HEK293T (cell line): ENCODE results near the gene ADTRP.

ENCODE experiments used
- CTCF ChIA-PET: fragments of 350-600 bp; formaldehyde crosslinking; extraction: SDS; loops from one replicate; lab custom pipeline; 2021; ENCODE audit warnings: antibody characterized with exemption, inconsistent platforms; lab: Yijun Ruan, JAX
- POLR2A ChIA-PET: fragments of 350-600 bp; formaldehyde crosslinking; extraction: SDS; loops from one replicate; lab custom pipeline; 2020; ENCODE audit warnings: antibody characterized with exemption, inconsistent platforms; lab: Yijun Ruan, JAX
- DNase-seq: peaks from one replicate; pipeline ENCODE4 v3.0.0; 2012; ENCODE audit warnings: mixed read lengths; ENCODE audit errors: extremely low spot score
- ARNT ChIP-seq: fragments of 450-650 bp; IDR thresholded peaks from 2 replicates; pipeline ENCODE4 v1.6.1; 2017; ENCODE audit warnings: mild to moderate bottlenecking
- BHLHE40 ChIP-seq: fragments of 450-650 bp; IDR thresholded peaks from 2 replicates; pipeline ENCODE4 v1.6.1; 2016; ENCODE audit warnings: mild to moderate bottlenecking, moderate library complexity, borderline replicate concordance
- CTBP1 ChIP-seq: fragments of 450-650 bp; IDR thresholded peaks from 2 replicates; pipeline ENCODE4 v1.6.1; 2016; ENCODE audit warnings: borderline replicate concordance
- ELF4 ChIP-seq: fragments of 450-650 bp; IDR thresholded peaks from 2 replicates; pipeline ENCODE4 v1.6.1; 2017; ENCODE audit warnings: antibody characterized with exemption
- FOXA1 ChIP-seq: fragments of 450-650 bp; IDR thresholded peaks from 2 replicates; pipeline ENCODE4 v1.6.1; 2016; ENCODE audit warnings: mild to moderate bottlenecking
- FOXK2 ChIP-seq: fragments of 450-650 bp; IDR thresholded peaks from 2 replicates; pipeline ENCODE4 v1.6.1; 2016; ENCODE audit warnings: mild to moderate bottlenecking
- FOXM1 ChIP-seq: fragments of 450-650 bp; IDR thresholded peaks from 2 replicates; pipeline ENCODE4 v1.6.1; 2017; ENCODE audit warnings: mild to moderate bottlenecking, borderline replicate concordance
- HDGF ChIP-seq: fragments of 450-650 bp; IDR thresholded peaks from 2 replicates; pipeline ENCODE4 v1.6.1; 2017; ENCODE audit warnings: antibody characterized with exemption, borderline replicate concordance
- L3MBTL2 ChIP-seq: fragments of 450-650 bp; conservative IDR thresholded peaks from 2 replicates; pipeline ENCODE4 v1.6.1; 2016; ENCODE audit warnings: mild to moderate bottlenecking
- LEF1 ChIP-seq: fragments of 450-650 bp; IDR thresholded peaks from 2 replicates; pipeline ENCODE4 v1.6.1; 2017; ENCODE audit warnings: mild to moderate bottlenecking, borderline replicate concordance
- NFRKB ChIP-seq: fragments of 450-650 bp; IDR thresholded peaks from 2 replicates; pipeline ENCODE4 v1.6.1; 2016; ENCODE audit warnings: mild to moderate bottlenecking, moderate library complexity
- SP1 ChIP-seq: fragments of 450-650 bp; IDR thresholded peaks from 2 replicates; pipeline ENCODE4 v1.6.1; 2017
- SUZ12 ChIP-seq: fragments of 450-650 bp; IDR thresholded peaks from 2 replicates; pipeline ENCODE4 v1.6.1; 2016; ENCODE audit warnings: mild to moderate bottlenecking
- TARDBP ChIP-seq: fragments of 450-650 bp; IDR thresholded peaks from 2 replicates; pipeline ENCODE4 v1.6.1; 2016
- ZNF384 ChIP-seq: fragments of 450-650 bp; IDR thresholded peaks from 2 replicates; pipeline ENCODE4 v1.6.1; 2016
- TF ChIP-seq, protein P1 (sequence below): fragments of 450-650 bp; IDR thresholded peaks from 2 replicates; pipeline ENCODE4 v1.6.1; 2016

Gene ADTRP

DNA sequence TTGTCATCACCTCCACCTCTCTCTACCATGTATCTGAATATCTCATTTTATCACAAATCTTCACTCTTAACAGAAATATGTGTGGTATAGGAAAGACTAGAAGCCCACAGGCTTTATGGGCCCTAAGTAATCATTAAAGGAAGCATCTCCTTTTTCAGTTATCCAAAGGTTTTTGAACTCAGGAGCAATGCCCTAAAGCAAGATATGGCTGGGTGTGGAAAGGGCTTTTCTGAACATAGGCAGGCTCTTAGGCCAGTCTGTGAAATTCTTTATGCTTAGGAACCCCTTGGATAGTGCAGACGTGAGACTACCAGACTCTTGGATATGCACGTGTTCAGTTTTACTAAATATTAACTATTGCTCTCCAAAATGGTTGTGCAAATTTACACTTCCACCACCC is 99.5 kb downstream of the ADTRP start:
- ChIA-PET POLR2A (no interaction called here), CTCF (no interaction called here)
- DNase-seq: no peak
- TF ChIP-seq CTBP1 (no peak), ARNT (no peak), FOXM1 (no peak), TARDBP (no peak)

DNA sequence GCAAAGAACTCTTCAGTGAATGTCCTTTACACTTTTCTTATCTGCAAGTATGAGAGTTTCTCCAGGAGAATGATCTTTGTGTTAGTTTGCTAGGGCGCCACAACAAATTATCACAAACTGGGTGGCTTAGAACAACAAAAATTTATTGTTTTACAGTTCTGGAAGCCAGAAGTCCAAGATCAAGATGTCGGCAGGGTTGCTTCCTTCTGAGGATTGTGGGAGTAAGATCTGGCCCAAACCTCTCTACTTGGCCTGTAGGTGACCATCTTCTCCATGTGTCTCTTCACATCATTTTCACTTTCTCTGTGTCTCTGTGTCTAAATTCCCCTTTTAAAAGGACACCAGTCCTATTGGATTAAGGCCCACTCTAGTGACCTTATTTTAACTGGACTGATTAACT is 103.0 kb downstream of the ADTRP start:
- POLR2A ChIA-PET: no interaction called here
- no peak for TF ChIP-seq L3MBTL2
- TF ChIP-seq HDGF: no peak
- no peak for TF ChIP-seq CTBP1
- TF ChIP-seq FOXK2: no peak
- no peak for TF ChIP-seq TARDBP
- TF ChIP-seq, protein P1, sequence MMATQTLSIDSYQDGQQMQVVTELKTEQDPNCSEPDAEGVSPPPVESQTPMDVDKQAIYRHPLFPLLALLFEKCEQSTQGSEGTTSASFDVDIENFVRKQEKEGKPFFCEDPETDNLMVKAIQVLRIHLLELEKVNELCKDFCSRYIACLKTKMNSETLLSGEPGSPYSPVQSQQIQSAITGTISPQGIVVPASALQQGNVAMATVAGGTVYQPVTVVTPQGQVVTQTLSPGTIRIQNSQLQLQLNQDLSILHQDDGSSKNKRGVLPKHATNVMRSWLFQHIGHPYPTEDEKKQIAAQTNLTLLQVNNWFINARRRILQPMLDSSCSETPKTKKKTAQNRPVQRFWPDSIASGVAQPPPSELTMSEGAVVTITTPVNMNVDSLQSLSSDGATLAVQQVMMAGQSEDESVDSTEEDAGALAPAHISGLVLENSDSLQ: no peak
- TF ChIP-seq SP1: no peak
- TF ChIP-seq ARNT: no peak
- no peak for TF ChIP-seq FOXA1
- TF ChIP-seq BHLHE40: no peak
- TF ChIP-seq NFRKB: no peak
- CTCF ChIA-PET: no interaction called here
- DNase-seq: no peak

DNA sequence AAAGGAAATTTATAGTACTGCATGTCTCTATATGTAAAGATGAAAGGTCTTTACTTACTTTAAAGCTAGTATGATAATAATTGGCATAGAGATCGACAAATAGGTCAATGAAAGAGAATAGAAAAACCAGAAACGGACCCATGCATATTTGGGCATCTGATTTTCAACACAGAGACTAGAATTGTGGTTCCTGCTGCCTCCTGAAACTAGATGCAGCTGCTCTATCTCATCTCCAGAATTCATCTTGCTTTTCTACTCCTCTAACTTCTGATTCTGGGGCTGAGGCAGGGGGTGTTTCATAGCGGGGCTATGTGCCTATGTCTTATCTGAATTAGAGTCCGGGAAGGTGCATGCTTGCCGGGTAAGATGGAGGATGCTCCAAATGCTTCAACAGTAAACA is 105.9 kb downstream of the ADTRP start:
- no peak for TF ChIP-seq SP1
- no peak for TF ChIP-seq FOXK2
- TF ChIP-seq, protein P1: no peak
- TF ChIP-seq LEF1: no peak
- no peak for TF ChIP-seq NFRKB
- TF ChIP-seq TARDBP: no peak
- ChIA-PET POLR2A (no interaction called here), CTCF (no interaction called here)
- DNase-seq: no peak

DNA sequence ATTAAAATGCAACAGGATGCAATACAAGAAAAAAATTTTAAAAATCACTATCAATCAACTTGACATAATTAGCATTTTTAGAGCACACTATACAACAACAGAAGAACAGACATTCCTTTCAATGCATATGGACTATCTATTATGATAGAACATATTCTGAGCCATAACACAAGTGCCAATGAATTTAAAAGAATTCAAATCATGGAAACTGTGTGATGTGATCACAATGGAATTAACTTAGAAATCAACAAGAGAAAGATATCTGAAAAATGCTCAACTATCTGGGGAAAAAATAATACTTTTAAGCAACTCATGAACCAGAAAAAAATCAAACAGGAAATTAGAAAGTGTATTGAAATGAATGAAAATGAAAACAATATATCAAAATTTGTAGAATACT is 106.3 kb downstream of the ADTRP start:
- no peak for TF ChIP-seq HDGF
- no peak for TF ChIP-seq ELF4
- no peak for TF ChIP-seq CTBP1
- no peak for TF ChIP-seq SP1
- TF ChIP-seq L3MBTL2: no peak
- no peak for TF ChIP-seq FOXA1
- no peak for TF ChIP-seq NFRKB
- no peak for TF ChIP-seq TARDBP
- no peak for TF ChIP-seq BHLHE40
- TF ChIP-seq FOXM1: no peak
- no peak for TF ChIP-seq ARNT
- ChIA-PET POLR2A (no interaction called here), CTCF (no interaction called here)
- no peak for DNase-seq

DNA sequence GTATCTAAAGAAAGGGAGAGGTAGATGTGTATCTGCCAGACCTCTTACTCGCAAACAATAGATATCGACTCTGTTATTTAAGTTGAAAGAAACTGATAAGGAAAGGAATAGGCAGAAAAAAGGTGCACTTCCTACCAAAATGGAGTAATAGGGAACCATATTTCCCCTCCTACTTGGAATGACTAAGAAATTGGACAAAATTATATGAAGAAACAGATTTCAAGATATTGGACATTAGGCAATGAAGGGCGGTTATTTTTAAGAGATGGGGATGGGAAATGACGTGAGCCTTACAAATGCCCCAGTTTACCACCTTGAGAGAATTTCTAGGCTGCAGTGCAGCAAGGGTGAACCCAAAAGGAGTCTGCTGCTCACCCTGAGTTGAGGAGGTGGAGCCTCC is 108.9 kb downstream of the ADTRP start:
- ChIA-PET POLR2A (no interaction called here), CTCF (no interaction called here)
- DNase-seq: no peak
- no peak for TF ChIP-seq CTBP1
- no peak for TF ChIP-seq FOXK2

DNA sequence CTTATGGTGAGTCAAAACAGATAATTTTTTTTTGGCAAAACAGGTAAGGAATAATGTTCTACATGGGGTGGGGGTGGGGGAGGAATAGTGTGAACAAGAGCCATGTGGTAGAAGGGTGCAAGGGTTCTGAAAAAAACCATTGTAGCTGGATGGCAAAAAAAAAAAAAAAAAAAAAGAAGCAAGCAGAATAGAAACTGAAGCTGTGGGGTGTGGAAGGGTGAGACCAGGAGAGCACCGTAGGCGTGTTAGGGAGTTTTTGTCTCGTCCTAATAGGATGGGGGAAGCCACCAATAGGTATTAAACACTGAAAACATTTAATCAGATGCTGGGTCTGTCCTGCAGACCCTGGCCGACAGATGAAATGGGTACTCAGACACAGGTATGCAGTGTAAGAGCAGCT is 110.1 kb downstream of the ADTRP start:
- POLR2A ChIA-PET: no interaction called here
- TF ChIP-seq BHLHE40 (no peak), ZNF384 (no peak), ARNT (no peak), CTBP1 (no peak), TARDBP (no peak), FOXK2 (no peak), SP1 (no peak), NFRKB (no peak), HDGF (no peak), FOXA1 (no peak), L3MBTL2 (no peak), FOXM1 (no peak), SUZ12 (no peak), LEF1 (no peak)
- TF ChIP-seq, protein P1: no peak
- CTCF ChIA-PET: interaction anchor here (1.2 kb wide), 1 partner anchor 621 kb away, joined by 3 read pairs; no protein-coding TSS in a partner anchor
- no peak for DNase-seq

DNA sequence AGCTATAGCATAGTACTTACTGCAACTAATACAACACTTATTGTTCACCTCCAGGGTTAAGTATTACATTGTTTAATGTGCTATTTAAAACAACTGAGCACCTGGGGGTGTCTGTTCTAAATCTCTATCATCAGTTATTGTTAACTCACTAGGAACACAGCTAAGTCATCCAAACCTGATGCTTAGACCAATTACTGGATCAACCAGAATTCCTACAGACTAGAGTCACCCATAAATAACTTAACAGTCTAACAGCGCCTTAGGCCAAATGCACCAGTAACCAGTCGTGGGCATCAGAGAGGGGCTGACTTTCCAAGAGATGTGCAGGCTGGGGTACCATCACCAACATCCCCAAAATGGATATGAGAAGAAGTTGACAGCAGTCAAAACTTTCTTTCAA is 110.7 kb downstream of the ADTRP start:
- POLR2A ChIA-PET: no interaction called here
- no peak for TF ChIP-seq L3MBTL2
- no peak for TF ChIP-seq TARDBP
- no peak for TF ChIP-seq FOXM1
- no peak for TF ChIP-seq LEF1
- TF ChIP-seq, protein P1: no peak
- no peak for TF ChIP-seq CTBP1
- no peak for TF ChIP-seq SP1
- no peak for TF ChIP-seq HDGF
- no peak for TF ChIP-seq ZNF384
- no peak for TF ChIP-seq ELF4
- TF ChIP-seq FOXA1: no peak
- TF ChIP-seq FOXK2: no peak
- no peak for TF ChIP-seq BHLHE40
- TF ChIP-seq ARNT: no peak
- no peak for TF ChIP-seq NFRKB
- CTCF ChIA-PET: interaction anchor here (1.2 kb wide), 1 partner anchor 622 kb away, joined by 3 read pairs; no protein-coding TSS in a partner anchor

More for the DNA sequence above, 110.7 kb downstream of the ADTRP start:
- DNase-seq: no peak
